ENCODE results near the gene KIRREL3.

DNA sequence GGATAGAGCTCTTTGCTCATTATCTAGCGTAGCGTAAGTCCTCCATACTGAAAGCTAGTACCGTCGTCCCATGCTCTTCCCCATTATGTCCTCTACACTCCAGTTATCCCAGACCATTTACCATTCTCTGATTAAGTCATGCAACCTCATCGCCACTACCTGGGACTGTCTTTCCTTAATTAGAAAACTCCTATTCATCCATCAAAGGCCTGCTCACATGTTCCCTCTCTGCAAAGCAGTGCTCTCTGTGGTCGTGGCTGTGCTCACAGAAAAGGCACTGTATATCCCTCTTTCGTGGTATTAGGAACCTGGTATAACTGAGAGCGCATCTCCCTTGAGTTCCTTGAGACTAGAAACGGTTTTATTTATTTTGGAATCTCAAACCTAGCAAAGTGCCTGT, 253.3 kb downstream of the KIRREL3 start:
- TF ChIP-seq, protein P1, sequence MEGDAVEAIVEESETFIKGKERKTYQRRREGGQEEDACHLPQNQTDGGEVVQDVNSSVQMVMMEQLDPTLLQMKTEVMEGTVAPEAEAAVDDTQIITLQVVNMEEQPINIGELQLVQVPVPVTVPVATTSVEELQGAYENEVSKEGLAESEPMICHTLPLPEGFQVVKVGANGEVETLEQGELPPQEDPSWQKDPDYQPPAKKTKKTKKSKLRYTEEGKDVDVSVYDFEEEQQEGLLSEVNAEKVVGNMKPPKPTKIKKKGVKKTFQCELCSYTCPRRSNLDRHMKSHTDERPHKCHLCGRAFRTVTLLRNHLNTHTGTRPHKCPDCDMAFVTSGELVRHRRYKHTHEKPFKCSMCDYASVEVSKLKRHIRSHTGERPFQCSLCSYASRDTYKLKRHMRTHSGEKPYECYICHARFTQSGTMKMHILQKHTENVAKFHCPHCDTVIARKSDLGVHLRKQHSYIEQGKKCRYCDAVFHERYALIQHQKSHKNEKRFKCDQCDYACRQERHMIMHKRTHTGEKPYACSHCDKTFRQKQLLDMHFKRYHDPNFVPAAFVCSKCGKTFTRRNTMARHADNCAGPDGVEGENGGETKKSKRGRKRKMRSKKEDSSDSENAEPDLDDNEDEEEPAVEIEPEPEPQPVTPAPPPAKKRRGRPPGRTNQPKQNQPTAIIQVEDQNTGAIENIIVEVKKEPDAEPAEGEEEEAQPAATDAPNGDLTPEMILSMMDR (conservative IDR thresholded peaks at IDR 0.05; ENCODE audit: low read depth, low read length) = no peak
- TF ChIP-seq POLR2A (IDR thresholded peaks at IDR 0.05; ENCODE audit: low read depth, low read length) (no peak), BHLHE40 (IDR thresholded peaks at IDR 0.05; ENCODE audit: low read depth, low read length) (no peak), RAD21 (IDR thresholded peaks at IDR 0.05; ENCODE audit: low read length) (no peak), CEBPB (IDR thresholded peaks at IDR 0.05; ENCODE audit: low read depth, low read length) (no peak), RFX5 (IDR thresholded peaks at IDR 0.05; ENCODE audit: low read depth, low read length) (no peak)

Measured in IMR-90 (cell line).